Body of pancreas (tissue), 4 donors: ENCODE measurements around the gene CNTN2. TPM values are rescaled to one million over a fixed set of nuclear protein-coding genes. Genes with fewer than 3 reads are reported as not detected.

Experiments
- ATAC-seq: fragments of 150-250 bp; one replicate; pipeline ENCODE4 v1.9.1; 2016
- DNase-seq, 4 donors: peaks; one replicate each; pipeline ENCODE4 v3.0.0-alpha.2; 2019
- H3K27ac ChIP-seq, 4 donors: fragments of 200-600 bp; sonication (generic); 1 replicate in 3 of 4; 2 replicates in 1 of 4; pipeline versions ENCODE4 v1.5.1 to v1.6.1; 2016 to 2019; ENCODE audit warnings: mild to moderate bottlenecking in 1 of 4, mixed read lengths in 1 of 4, moderate library complexity in 1 of 4
- H3K27me3 ChIP-seq, 2 donors: fragments of 200-600 bp; sonication (generic); one replicate each; pipeline ENCODE4 v1.6.0; 2016; ENCODE audit warnings: mild to moderate bottlenecking in 1 of 2
- H3K36me3 ChIP-seq, 2 donors: fragments of 200-600 bp; sonication (generic); replicated peaks in 1 of 2; 2 replicates each; pipeline ENCODE4 v1.5.1; 2016; ENCODE audit warnings: low read depth in 2 of 2; ENCODE audit not compliant: insufficient read depth in 1 of 2
- H3K4me1 ChIP-seq: fragments of 200-600 bp; sonication (generic); one replicate; pipeline ENCODE4 v1.6.0; 2016
- H3K4me3 ChIP-seq, 2 donors: fragments of 200-600 bp; sonication (generic); 1 replicate in 1 of 2; 2 replicates in 1 of 2; pipeline ENCODE4 v1.5.1; 2016 to 2019
- H3K9me3 ChIP-seq, 3 donors: fragments of 200-600 bp; sonication (generic); 1 replicate in 2 of 3; 2 replicates in 1 of 3; pipeline ENCODE4 v1.5.1; 2016
- POLR2A ChIP-seq, 3 donors: fragments of 450-650 bp; IDR thresholded peaks; one replicate each; pipeline ENCODE4 v1.6.1; 2016; ENCODE audit warnings: antibody characterized with exemption in 3 of 3, mild to moderate bottlenecking in 2 of 3
- WGBS, 2 donors: methylation state at CpG; one replicate each; pipeline ENCODE4 v1.1.5; 2017; 5-methylcytosine and 5-hydroxymethylcytosine counted together
- intact Hi-C: fragments of 100-400 bp; cut with DNase I; formaldehyde crosslinking; loops from one replicate; pipeline ENCODE4 v1.15.1; 2023
- total RNA-seq, 2 donors: library from RNA; depleted of rRNA; stranded (reverse); fragments of >200 nt; gene quantifications; one replicate each; pipeline ENCODE4 v1.1.0, GENCODE V29; 2016
- TF ChIP-seq, protein P1 (sequence below), 7 experiments: fragments of 450-650 bp in 4 of 7; fragments of 200-600 bp in 3 of 7; sonication (generic) in 3 of 7; IDR thresholded peaks; one replicate each; pipeline ENCODE4 v1.5.1; 2016 to 2019; ENCODE audit warnings: antibody characterized with exemption in 7 of 7

The CNTN2 gene
- total RNA-seq, 2 donors from 2014 or later, result not detected

DNA sequence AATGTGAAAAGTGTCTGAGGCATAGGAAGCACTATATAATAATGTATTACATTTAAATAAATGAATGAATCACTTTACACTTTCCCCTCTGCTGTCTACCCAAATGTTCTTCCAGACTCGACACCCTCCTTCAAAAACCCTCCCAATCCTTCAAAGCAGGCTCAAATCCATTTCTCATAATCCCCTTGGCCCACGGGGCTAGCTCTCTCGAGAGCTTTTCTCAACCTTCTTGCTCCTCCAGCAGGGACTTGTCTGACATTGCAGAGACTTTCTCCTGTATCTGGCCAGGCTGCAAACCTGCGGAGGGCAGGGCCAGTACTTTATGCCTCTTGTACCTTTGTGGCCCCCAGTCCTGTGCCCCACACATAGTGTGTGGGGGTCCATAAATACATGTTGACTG, 14.1 kb upstream of the CNTN2 start:
- ATAC-seq (no peak), DNase-seq (no peak)
- no peak overlapping the region for H3K27ac ChIP-seq
- WGBS, 2 donors, result 49 to 56% methylated on average over 4 of the region's 4 CpGs
- H3K9me3 ChIP-seq, result no peaks in the 10 kb centered on the region
- H3K4me3 ChIP-seq, result no peak overlapping the region
- TF ChIP-seq, protein P1, sequence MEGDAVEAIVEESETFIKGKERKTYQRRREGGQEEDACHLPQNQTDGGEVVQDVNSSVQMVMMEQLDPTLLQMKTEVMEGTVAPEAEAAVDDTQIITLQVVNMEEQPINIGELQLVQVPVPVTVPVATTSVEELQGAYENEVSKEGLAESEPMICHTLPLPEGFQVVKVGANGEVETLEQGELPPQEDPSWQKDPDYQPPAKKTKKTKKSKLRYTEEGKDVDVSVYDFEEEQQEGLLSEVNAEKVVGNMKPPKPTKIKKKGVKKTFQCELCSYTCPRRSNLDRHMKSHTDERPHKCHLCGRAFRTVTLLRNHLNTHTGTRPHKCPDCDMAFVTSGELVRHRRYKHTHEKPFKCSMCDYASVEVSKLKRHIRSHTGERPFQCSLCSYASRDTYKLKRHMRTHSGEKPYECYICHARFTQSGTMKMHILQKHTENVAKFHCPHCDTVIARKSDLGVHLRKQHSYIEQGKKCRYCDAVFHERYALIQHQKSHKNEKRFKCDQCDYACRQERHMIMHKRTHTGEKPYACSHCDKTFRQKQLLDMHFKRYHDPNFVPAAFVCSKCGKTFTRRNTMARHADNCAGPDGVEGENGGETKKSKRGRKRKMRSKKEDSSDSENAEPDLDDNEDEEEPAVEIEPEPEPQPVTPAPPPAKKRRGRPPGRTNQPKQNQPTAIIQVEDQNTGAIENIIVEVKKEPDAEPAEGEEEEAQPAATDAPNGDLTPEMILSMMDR (IDR thresholded peaks at IDR 0.05), result no peak
- TF ChIP-seq POLR2A (IDR thresholded peaks at IDR 0.05), result no peak
- H3K36me3 ChIP-seq, result no peaks in the 10 kb centered on the region
- no peaks in the 10 kb centered on the region for H3K4me1 ChIP-seq
- intact Hi-C loops, result no loop called here
- H3K27me3 ChIP-seq, result no peaks in the 10 kb centered on the region

DNA sequence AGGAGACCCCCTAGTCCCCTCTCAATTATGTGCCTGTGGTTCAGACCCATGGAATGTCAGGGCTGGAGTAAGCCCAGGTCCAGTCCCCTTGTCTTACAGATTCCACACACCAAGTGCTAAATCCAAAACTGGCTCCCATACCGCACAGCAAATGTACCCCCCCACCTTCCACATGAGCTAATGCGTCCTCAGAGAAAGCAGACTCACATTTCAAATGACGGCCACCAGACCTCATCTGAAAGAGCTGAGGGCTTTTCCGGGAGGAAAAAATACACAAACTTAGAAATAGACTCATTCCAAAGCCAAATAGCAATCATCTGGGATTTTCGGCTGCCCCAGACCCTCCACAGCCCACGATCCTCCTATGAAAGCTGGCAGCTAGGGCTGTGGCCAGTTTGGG, 12.8 kb upstream of the CNTN2 start:
- no peaks in the 10 kb centered on the region for H3K4me1 ChIP-seq
- WGBS, 2 donors, result 54 to 65% methylated on average over 6 of the region's 6 CpGs
- H3K36me3 ChIP-seq, result no peaks in the 10 kb centered on the region
- no peak overlapping the region for H3K27ac ChIP-seq
- intact Hi-C loops, result no loop called here
- no peaks in the 10 kb centered on the region for H3K9me3 ChIP-seq
- no peak overlapping the region for H3K4me3 ChIP-seq
- DNase-seq (no peak), ATAC-seq (no peak)
- no peaks in the 10 kb centered on the region for H3K27me3 ChIP-seq
- TF ChIP-seq, protein P1 (IDR thresholded peaks at IDR 0.05), result no peak
- TF ChIP-seq POLR2A (IDR thresholded peaks at IDR 0.05), result no peak

DNA sequence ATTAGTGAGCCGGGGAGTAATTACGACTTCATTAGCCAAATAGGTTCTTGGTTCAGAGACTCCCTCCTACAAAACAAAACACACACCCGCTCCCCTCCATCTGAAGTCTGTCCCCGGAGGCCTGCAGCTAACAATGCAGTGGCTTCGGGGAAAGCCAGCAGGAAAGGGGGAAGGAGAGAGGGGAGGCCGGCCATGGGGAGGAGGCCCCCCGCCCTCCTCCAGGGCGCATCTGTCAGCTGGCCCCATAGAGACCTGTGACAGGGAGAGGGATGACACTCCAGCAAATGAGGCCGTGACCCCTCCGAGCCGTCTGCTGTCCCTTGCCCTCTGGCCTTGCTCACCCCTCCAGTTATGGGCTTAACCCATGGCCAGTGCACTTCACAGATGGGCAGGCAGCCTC, 12.1 kb upstream of the CNTN2 start:
- no peak for ATAC-seq
- WGBS, 2 donors, result 45 to 53% methylated on average over 9 to 11 of the region's 11 CpGs
- H3K9me3 ChIP-seq, result no peaks in the 10 kb centered on the region

DNA sequence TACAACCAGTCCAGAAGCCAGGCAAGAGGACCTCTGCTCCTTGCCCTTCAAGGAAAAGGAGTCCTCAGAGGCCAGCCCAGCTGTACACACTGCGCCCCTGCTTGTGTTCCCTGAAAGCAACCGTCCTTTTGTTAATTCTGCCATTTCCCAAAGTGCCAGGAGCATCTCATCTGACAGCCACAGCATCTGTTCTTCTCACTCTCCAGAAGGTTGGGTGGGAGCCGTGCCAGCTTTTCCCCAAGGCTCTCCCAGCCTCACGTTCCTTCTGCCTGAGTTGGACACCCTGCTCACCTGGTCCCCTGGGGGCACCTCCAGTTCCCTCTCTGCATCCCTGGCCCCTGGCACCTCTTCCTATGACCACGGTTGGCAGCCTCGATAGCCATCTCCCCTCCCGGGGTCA, 10.5 kb upstream of the CNTN2 start:
- intact Hi-C loops, result no loop called here
- 60 to 74% methylated on average over 7 of the region's 7 CpGs for WGBS, 2 donors
- no peaks in the 10 kb centered on the region for H3K9me3 ChIP-seq
- ATAC-seq, result no peak
- H3K36me3 ChIP-seq, result no peaks in the 10 kb centered on the region
- H3K27ac ChIP-seq, result no peak overlapping the region
- no peaks in the 10 kb centered on the region for H3K4me1 ChIP-seq
- no peaks in the 10 kb centered on the region for H3K27me3 ChIP-seq
- no peak for TF ChIP-seq POLR2A (IDR thresholded peaks at IDR 0.05)
- TF ChIP-seq, protein P1 (IDR thresholded peaks at IDR 0.05), result no peak
- DNase-seq, result no peak
- no peak overlapping the region for H3K4me3 ChIP-seq

More for the DNA sequence above, 12.1 kb upstream of the CNTN2 start:
- TF ChIP-seq, protein P1 (IDR thresholded peaks at IDR 0.05), result no peak
- intact Hi-C loops, result no loop called here
- no peak for DNase-seq
- Histone ChIP-seq H3K36me3 (no peaks in the 10 kb centered on the region), H3K27ac (no peak overlapping the region), H3K4me1 (no peaks in the 10 kb centered on the region), H3K4me3 (no peak overlapping the region), H3K27me3 (no peaks in the 10 kb centered on the region)

DNA sequence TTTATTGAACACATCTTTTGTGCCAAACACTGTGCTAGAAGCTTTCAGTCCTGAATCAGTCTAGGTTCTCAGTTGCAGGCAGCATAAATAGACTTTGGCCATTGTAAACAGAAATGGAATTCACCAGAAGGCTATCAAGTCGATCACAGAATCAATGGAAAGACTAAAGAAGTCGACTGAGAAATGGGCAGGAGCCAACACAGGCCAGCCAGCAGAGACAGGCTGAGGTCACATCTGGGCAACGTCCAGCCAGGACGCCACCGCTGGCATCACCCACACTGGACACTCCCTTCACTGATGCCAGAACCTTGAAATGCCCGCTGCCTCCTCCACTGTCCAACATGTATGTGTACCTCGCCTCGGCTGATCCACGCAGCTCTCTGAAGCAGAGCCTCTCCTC, 5.5 kb upstream of the CNTN2 start:
- Histone ChIP-seq H3K27me3 (peaks cover 0 to 3% of the 10 kb centered on the region in 2 donors), H3K4me1 (no peaks in the 10 kb centered on the region), H3K9me3 (no peaks in the 10 kb centered on the region), H3K4me3 (no peak overlapping the region), H3K36me3 (no peaks in the 10 kb centered on the region), H3K27ac (no peak overlapping the region)
- ATAC-seq (no peak), DNase-seq (no peak)
- WGBS, 2 donors, result 53 to 62% methylated on average over 9 of the region's 9 CpGs
- intact Hi-C loops, result no loop called here
- no peak for TF ChIP-seq POLR2A (IDR thresholded peaks at IDR 0.05)
- TF ChIP-seq, protein P1 (IDR thresholded peaks at IDR 0.05), result no peak
